WERI-Rb-1 (cell line): Measurements from ENCODE around the gene VPS54.

Source experiments
- DNase-seq: peaks from one replicate; pipeline ENCODE4 v3.0.0-alpha.2; 2020
- H3K27ac ChIP-seq: fragments of 250-450 bp; sonication (Bioruptor Pico); 2 replicates; pipeline ENCODE4 v1.5.1; 2020; ENCODE audit warnings: mild to moderate bottlenecking, moderate library complexity
- H3K27me3 ChIP-seq: fragments of 250-450 bp; sonication (Bioruptor Pico); 2 replicates; pipeline ENCODE4 v1.5.1; 2021; ENCODE audit warnings: mild to moderate bottlenecking, low read depth, moderate library complexity; ENCODE audit not compliant: insufficient read depth, severe bottlenecking
- H3K36me3 ChIP-seq: fragments of 250-450 bp; sonication (Bioruptor Pico); 2 replicates; pipeline ENCODE4 v1.5.1; 2020; ENCODE audit warnings: mild to moderate bottlenecking, moderate library complexity
- H3K4me3 ChIP-seq: 2 replicates; pipeline ENCODE4 v1.5.1; 2011; ENCODE audit warnings: low read depth, mild to moderate bottlenecking, control low read depth, low read length
- H3K9me3 ChIP-seq: fragments of 250-450 bp; sonication (Bioruptor Pico); 2 replicates; pipeline ENCODE4 v1.5.1; 2021; ENCODE audit warnings: mild to moderate bottlenecking, moderate library complexity; ENCODE audit not compliant: severe bottlenecking
- CTCF ChIP-seq: IDR thresholded peaks from 2 replicates; pipeline ENCODE4 v1.5.1; 2011; ENCODE audit warnings: low read depth, mild to moderate bottlenecking, control low read depth, inconsistent platforms, low read length

Gene VPS54

GRCh38 chr2:64013053-64013452 is 6.2 kb downstream of the VPS54 start:
- Histone ChIP-seq H3K27ac (no peak overlapping the region), H3K9me3 (no peaks in the 10 kb centered on the region), H3K27me3 (no peaks in the 10 kb centered on the region), H3K36me3 (no peaks in the 10 kb centered on the region), H3K4me3 (no peak overlapping the region)
- DNase-seq = no peak
- TF ChIP-seq CTCF = no peak

- Histone ChIP-seq H3K27me3 (no peaks in the 10 kb centered on the region), H3K9me3 (no peaks in the 10 kb centered on the region), H3K36me3 (no peaks in the 10 kb centered on the region), H3K27ac (no peak overlapping the region), H3K4me3 (no peak overlapping the region)
- TF ChIP-seq CTCF = no peak
- DNase-seq = no peak
These were observed 7.1 kb downstream of the VPS54 start for GRCh38 chr2:64012115-64012514.

GRCh38 chr2:64008434-64009009 is 10.7 kb downstream of the VPS54 start:
- Histone ChIP-seq H3K9me3 (no peaks in the 10 kb centered on the region), H3K27me3 (no peaks in the 10 kb centered on the region), H3K36me3 (peaks cover 10% of the 10 kb centered on the region; the same call in 1 of the 2 replicates), H3K27ac (no peak overlapping the region), H3K4me3 (no peak overlapping the region)
- DNase-seq = no peak
- TF ChIP-seq CTCF = no peak

- no peak for DNase-seq
- TF ChIP-seq CTCF = no peak
These were observed 11.3 kb downstream of the VPS54 start for GRCh38 chr2:64007924-64008323.

GRCh38 chr2:64005707-64006356 is 13.4 kb downstream of the VPS54 start:
- H3K36me3 ChIP-seq = peaks cover 14% of the 10 kb centered on the region
- no peak for TF ChIP-seq CTCF

More at GRCh38 chr2:64007924-64008323, 11.3 kb downstream of the VPS54 start:
- Histone ChIP-seq H3K9me3 (no peaks in the 10 kb centered on the region), H3K4me3 (no peak overlapping the region), H3K27ac (no peak overlapping the region), H3K36me3 (peaks cover 10% of the 10 kb centered on the region; the same call in 1 of the 2 replicates), H3K27me3 (no peaks in the 10 kb centered on the region)

More at GRCh38 chr2:64005707-64006356, 13.4 kb downstream of the VPS54 start:
- no peaks in the 10 kb centered on the region for H3K9me3 ChIP-seq
- no peak overlapping the region for H3K4me3 ChIP-seq
- no peak for DNase-seq
- H3K27me3 ChIP-seq = no peaks in the 10 kb centered on the region
- H3K27ac ChIP-seq = no peak overlapping the region
